ENCODE results near the gene GP9.

Gene GP9

DNA sequence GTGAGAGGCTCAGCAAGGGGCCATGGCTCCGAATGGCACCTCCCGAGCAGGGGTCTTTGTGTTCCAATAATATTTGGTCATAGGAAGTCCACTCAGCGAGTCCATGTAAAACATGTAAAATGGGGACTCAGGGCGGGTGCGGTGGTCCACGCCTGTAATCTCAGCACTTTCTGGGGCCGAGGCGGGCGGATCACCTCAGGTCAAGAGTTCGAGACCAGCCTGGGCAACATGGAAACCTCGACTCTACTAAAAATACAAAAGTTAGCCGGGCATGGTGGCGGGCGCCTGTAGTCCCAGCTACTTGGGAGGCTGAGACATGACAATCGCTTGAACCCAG lies 33.1 kb upstream of the GP9 start:
- no peak for DNase-seq

GRCh38 chr3:129028866-129029265 lies 31.7 kb upstream of the GP9 start:
- no peak for DNase-seq

GRCh38 chr3:129030611-129031010 lies 30.0 kb upstream of the GP9 start:
- no peak for DNase-seq

DNA sequence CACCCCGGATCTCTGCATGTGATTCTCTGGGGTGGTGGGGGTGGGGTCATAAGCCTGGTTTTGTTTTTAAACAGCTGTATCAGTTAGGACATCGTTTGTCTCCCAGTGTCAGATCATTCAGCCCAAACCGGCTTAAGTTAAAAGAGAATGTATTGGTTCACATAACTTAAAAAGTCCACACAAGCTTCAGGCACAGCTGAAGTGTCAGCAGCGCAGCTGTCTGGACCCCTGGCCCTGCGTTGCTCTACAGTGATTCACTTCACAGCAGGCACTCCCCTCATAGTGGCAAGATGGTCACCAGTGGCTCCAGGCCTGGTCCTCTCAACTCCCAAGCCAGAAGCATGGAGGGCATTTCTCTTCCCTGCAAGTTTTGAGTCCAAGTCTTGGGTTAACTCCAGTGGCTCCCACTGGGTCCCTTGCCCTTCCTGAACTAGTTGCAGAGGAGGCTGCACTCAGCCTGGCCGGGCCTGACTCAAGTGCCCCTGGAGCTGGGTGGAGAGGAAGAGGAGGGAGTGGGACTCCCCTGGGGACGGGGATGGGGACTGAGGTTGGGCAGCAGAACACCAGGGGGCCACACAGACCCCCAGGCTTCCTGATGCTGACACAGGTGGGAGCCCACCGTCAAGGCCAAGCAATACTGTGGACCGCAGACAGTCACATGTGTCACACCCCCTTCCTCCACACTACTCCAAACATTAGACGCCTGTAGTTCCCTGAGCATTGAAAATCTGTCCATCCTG lies 28.9 kb upstream of the GP9 start:
- DNase-seq = no peak

GRCh38 chr3:129032716-129033115 lies 27.9 kb upstream of the GP9 start:
- no peak for DNase-seq

DNA sequence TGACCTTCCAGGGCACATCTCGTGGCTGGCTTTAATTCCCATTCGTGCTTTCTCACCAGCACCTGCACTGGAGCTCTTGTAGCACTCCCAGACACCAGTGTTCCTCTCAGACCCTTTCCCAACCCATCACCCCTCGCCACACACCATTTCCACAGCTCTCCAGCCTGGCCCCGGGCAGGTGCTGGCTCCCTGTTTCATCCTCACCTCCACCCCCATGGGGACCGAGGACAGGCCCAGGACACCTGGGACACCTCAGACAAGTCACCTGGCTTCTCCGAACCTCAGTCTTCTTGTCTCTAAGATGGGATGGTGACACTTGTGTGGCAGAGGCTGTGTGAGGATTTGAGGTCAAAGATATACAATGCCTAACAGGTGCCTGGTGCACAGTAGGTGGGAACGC lies 27.4 kb upstream of the GP9 start:
- DNase-seq = no peak

DNA sequence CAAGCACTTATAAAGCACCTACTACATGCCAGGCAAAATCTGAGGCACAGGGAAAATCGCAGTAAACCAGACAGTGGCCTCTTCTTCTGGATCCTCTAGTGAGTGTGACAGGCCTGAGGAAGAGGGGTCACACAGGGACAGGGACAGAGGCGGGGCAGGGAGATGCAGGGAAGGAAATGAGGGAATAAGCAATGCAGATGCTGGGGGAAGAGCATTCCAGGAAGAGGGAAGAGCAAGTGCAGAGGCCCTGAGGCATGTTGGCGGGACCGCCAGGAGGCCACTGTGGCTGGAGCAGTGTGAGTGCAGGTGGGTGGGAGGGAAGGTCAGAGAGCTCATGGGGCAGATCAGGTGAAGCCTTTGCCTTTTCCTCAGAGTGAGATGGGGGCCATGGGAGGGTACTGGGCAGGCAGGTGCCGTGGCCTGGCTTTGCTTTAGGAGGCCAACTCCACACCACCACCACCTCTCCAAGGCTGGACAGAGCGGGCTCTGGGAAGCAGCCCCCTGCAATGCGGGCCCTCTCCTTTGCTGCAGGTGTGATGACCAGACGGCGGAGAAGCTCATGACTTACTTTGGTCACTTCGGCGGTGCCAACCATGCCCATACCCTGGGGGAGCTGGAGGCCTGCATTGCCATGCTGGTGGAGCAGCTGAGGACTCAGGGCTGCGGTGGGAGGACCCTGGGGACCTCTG lies 26.8 kb upstream of the GP9 start:
- DNase-seq = no peak

DNA sequence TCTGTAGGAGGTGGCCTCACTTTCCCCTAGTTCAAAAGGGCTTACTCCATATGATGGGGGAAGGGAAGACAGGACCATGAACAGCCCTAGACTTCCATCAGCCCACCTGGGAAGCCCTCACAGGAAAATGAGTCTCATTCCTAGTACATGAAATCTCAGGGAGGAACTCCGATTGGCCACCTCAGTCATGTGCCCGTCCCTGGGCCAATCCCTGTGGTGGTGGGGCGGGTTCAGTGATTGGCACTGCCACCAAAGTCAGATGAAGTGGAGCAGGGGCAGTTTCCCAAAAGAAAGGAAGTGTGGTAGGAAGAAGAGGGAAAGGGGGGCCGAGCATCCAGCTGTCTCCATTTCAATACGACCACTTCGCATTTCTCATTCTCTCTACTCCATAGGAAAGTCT lies 25.9 kb upstream of the GP9 start:
- DNase-seq = no peak

DNA sequence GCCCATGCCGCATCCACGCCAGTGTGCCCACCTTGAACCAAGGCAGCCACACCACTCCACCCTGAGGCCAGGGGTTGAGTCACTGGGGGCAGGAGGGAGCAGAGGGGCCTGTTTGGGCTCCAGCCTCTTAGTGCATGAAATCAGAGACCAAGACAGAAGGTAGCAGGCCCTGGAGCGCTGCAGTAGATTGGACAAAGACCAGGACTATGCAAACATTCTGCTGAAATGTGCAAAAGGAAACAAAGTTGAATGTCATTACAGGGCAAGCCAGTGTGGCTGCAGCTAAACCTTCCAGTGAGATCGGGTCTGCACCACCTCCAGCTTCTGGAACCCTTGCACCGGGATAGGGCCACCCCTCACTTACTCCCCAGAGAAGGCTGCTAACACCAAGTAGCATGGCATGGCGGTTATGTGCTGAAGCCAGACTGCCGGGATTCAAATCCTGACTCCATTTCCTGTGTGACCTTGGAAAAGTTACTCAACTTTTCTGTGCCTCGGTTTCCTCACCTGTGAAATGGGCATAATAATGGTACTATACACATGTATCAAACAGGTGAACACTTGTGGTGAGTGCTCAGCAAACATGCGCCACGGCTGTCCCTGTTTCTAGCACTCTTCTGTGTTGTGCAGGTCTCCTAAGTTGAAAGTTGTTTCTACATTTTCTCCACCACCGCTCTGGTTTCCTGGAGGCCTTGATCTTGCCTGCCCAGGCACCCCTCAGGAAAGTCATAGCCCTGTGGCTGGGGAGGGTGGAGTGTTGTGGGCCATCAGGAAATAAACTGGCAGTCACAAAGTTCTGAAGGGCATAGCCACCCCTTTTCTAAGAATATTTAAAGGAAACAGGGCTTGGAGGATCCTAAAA lies 25.0 kb upstream of the GP9 start:
- DNase-seq = no peak

GRCh38 chr3:129036222-129037092 lies 24.1 kb upstream of the GP9 start:
- no peak for DNase-seq

DNA sequence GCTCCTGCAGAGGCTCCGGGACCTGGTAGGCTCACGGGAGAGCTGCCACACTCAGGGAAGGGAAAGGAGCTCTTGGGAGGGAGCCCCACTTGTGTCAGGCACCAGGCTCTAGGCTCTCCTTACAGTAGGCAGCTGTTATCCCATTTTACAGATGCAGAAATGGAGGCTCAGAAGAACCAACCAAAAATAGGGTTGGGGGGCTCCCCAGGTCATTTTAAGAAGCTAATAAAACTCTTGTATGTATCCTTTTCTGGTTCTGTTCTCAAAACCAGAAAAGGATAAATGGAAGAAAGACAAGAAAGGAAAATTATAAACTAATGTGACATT lies 23.5 kb upstream of the GP9 start:
- DNase-seq = no peak

- no peak for DNase-seq
Measured at GRCh38 chr3:129038121-129038855, 22.3 kb upstream of the GP9 start.

DNA sequence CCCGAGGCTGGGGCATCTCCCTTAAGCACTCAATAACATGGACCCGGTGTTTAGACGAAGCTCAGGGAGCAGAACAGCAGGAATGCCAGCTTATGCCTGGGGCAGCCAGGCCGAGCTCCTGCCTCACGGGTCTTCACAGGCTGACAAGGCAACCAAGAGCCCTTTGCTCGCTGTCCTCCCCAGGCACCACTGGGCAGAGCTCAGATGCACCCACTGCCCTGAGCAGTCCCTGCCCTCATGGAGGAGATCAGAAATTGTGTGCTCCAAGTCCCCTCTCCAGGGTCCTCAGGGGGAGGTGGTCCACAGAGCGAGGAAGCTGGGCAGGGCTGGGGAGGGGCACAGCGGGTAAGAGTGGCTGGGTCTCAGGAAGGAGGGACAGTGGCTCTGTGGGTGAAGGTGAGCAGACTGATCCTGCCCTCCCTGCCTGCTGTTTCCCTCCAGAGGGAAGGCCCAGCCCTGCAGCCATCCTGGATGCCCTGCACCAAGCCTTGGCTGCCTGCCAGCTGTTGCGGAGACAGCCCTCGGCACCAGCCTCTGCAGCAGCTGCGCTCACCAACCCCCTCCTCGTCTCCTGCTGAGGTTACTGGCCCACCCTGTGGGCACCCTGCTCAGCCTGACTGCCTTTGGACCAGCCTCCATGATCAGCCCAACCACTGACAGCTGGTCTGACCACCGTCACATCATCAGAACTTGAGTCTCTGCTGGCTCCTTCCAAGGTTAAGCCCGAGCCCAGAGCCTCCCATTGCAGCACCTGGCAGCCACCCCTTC lies 21.1 kb upstream of the GP9 start:
- peak in 2 of 58 donors; percentile 7 to 31 for DNase-seq

- DNase-seq = no peak
Measured at GRCh38 chr3:129040039-129040336, 20.6 kb upstream of the GP9 start.

- DNase-seq = no peak
Measured at GRCh38 chr3:129040579-129041300, 19.8 kb upstream of the GP9 start.

DNA sequence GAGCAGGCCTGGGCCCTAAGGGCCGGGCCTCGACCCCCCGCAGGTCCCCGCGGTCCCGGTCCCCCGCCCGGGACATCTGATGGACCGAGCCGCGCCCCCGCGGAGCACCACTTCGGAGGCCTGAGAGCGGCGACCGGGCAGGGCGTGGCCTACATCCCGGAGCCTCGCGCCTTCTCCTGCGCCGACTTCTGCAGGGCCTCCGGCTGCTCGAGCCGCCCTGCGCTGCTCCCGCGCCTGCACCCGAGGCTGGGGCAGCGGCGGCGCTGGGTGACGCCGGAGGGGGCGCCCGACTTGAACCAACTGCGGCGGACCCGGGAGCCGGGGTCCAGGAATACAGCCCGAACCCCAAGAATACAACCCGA lies 14.9 kb upstream of the GP9 start:
- no peak for DNase-seq

DNA sequence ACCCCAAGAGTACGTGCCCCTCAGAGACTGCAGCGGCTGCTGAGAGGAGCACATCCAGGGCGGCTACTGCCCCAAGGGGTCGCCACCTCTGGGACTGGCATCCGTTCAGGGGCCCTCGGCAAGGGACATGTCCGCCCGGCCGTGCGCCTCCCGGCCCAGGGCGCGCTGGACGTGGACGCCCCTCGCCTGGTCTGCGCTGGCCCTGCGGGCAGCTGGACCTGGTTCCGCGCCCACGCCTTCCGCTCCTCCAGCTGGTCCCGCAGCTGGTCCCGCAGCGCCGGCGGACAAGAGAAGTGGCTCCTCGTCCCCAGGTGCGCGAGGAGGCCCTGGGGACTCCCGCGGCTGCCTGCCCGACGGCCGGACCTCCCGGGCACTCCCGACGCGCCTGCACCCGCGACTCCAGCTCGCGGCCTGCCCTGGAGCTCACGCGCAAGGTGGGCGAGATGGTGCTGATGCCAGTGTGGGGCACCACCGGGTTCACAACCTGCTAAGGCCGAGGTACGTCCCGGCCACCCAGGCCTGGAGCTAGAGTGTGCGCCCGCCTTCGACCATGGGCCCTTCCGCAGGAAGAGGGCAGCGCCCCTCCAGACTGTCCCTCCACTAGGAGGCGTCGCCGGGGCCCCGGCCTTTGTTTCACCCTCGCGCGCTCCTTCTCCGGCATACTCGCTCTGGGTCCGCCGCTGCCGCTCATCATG lies 14.4 kb upstream of the GP9 start:
- DNase-seq = no peak

GRCh38 chr3:129046732-129047552 lies 13.6 kb upstream of the GP9 start:
- no peak for DNase-seq
